ENCODE measurements around the gene ZNF254. TPM values are rescaled to one million over a fixed set of nuclear protein-coding genes. Genes with fewer than 3 reads are reported as not detected.

The ZNF254 gene
- total and polyA plus RNA-seq, 10 of the 15 experiments (the other 5 are each of a cell fraction or from before 2014, with no cell fraction given), result 1.5 to 15.7 (median 8.5) TPM

- TF ChIP-seq, protein P1, sequence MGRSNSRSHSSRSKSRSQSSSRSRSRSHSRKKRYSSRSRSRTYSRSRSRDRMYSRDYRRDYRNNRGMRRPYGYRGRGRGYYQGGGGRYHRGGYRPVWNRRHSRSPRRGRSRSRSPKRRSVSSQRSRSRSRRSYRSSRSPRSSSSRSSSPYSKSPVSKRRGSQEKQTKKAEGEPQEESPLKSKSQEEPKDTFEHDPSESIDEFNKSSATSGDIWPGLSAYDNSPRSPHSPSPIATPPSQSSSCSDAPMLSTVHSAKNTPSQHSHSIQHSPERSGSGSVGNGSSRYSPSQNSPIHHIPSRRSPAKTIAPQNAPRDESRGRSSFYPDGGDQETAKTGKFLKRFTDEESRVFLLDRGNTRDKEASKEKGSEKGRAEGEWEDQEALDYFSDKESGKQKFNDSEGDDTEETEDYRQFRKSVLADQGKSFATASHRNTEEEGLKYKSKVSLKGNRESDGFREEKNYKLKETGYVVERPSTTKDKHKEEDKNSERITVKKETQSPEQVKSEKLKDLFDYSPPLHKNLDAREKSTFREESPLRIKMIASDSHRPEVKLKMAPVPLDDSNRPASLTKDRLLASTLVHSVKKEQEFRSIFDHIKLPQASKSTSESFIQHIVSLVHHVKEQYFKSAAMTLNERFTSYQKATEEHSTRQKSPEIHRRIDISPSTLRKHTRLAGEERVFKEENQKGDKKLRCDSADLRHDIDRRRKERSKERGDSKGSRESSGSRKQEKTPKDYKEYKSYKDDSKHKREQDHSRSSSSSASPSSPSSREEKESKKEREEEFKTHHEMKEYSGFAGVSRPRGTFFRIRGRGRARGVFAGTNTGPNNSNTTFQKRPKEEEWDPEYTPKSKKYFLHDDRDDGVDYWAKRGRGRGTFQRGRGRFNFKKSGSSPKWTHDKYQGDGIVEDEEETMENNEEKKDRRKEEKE (IDR thresholded peaks at IDR 0.05), result no peak
- TF ChIP-seq SPI1 (IDR thresholded peaks at IDR 0.05; ENCODE audit: borderline replicate concordance, insufficient read depth, low read depth, low read length), result no peak
Observed at GRCh38 chr19:24065865-24066604, 21.0 kb upstream of the ZNF254 start (continued).

GRCh38 chr19:24069905-24070657, 16.9 kb upstream of the ZNF254 start:
- intact Hi-C loops (cut with micrococcal nuclease; ENCODE audit: unreplicated experiment) (no loop called here), in situ Hi-C loops (cut with MboI) (no loop called here)
- Histone ChIP-seq H3K4me3 (no peak overlapping the region), H3K27me3 (replicated peaks in 1 of 2; ENCODE audit: control insufficient read depth in 2 of 2, insufficient read depth in 2 of 2, low read length in 1 of 2) (no peaks in the 10 kb centered on the region), H2AFZ (ENCODE audit: control insufficient read depth, low read depth, low read length) (no peak overlapping the region), H3K4me1 (ENCODE audit: control insufficient read depth, insufficient read depth, low read length) (no peaks in the 10 kb centered on the region), H4K20me1 (ENCODE audit: control insufficient read depth, insufficient read depth) (no peaks in the 10 kb centered on the region), H3K79me2 (ENCODE audit: control insufficient read depth, insufficient read depth, low read length) (no peaks in the 10 kb centered on the region), H3K27ac (ENCODE audit: control insufficient read depth, insufficient read depth) (no peak overlapping the region), H3K9ac (ENCODE audit: control insufficient read depth, insufficient read depth, low read length) (no peak overlapping the region), H3K36me3 (ENCODE audit: control insufficient read depth in 2 of 2, insufficient read depth in 2 of 2, low read length in 1 of 2) (peaks cover 0 to 3% of the 10 kb centered on the region in 2 experiments; a peak in 1 of 4 replicates), H3K9me3 (replicated peaks; ENCODE audit: control insufficient read depth, insufficient read depth, low read length) (no peaks in the 10 kb centered on the region; the same call in 2 of the 3 replicates), H3K4me2 (ENCODE audit: control insufficient read depth, insufficient read depth) (no peak overlapping the region)
- RAD21 ChIA-PET (ENCODE audit: unreplicated experiment), result no interaction called here
- CTCF ChIA-PET, result no interaction called here
- SMC1A ChIA-PET (ENCODE audit: uncharacterized antibody, unreplicated experiment), result no interaction called here
- FAIRE-seq (no peak), DNase-seq (ENCODE audit: low read depth, low spot score) (no peak), ATAC-seq (no peak)
- POLR2A ChIA-PET, result no interaction called here
- no TSS peak for BruUV-seq (replicated peaks)
- WGBS (ENCODE audit: insufficient coverage, insufficient replicate concordance, low lambda C conversion rate, missing lambda C conversion rate), result 30% methylated on average over 3 of the region's 3 CpGs
- TF ChIP-seq, protein P2, sequence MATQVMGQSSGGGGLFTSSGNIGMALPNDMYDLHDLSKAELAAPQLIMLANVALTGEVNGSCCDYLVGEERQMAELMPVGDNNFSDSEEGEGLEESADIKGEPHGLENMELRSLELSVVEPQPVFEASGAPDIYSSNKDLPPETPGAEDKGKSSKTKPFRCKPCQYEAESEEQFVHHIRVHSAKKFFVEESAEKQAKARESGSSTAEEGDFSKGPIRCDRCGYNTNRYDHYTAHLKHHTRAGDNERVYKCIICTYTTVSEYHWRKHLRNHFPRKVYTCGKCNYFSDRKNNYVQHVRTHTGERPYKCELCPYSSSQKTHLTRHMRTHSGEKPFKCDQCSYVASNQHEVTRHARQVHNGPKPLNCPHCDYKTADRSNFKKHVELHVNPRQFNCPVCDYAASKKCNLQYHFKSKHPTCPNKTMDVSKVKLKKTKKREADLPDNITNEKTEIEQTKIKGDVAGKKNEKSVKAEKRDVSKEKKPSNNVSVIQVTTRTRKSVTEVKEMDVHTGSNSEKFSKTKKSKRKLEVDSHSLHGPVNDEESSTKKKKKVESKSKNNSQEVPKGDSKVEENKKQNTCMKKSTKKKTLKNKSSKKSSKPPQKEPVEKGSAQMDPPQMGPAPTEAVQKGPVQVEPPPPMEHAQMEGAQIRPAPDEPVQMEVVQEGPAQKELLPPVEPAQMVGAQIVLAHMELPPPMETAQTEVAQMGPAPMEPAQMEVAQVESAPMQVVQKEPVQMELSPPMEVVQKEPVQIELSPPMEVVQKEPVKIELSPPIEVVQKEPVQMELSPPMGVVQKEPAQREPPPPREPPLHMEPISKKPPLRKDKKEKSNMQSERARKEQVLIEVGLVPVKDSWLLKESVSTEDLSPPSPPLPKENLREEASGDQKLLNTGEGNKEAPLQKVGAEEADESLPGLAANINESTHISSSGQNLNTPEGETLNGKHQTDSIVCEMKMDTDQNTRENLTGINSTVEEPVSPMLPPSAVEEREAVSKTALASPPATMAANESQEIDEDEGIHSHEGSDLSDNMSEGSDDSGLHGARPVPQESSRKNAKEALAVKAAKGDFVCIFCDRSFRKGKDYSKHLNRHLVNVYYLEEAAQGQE (IDR thresholded peaks at IDR 0.05; ENCODE audit: low read depth, low read length), result no peak
- TF ChIP-seq NFYA (IDR thresholded peaks at IDR 0.05; ENCODE audit: borderline replicate concordance, low read depth, low read length), result no peak
- peak; percentile 72; the same call in 1 of the 2 replicates for TF ChIP-seq TCF12 (IDR thresholded peaks at IDR 0.05; ENCODE audit: low read depth, low read length)
- TF ChIP-seq CBX5 (IDR thresholded peaks at IDR 0.05; ENCODE audit: low read depth), result no peak
- TF ChIP-seq RBBP5 (conservative IDR thresholded peaks at IDR 0.05), result no peak
- TF ChIP-seq RFX5 (IDR thresholded peaks at IDR 0.05; ENCODE audit: low read depth, low read length), result no peak
- no peak for TF ChIP-seq SMAD5 (IDR thresholded peaks at IDR 0.05; ENCODE audit: low read depth)
- no peak for TF ChIP-seq ZSCAN29 (IDR thresholded peaks at IDR 0.05)
- no peak for TF ChIP-seq ZZZ3 (IDR thresholded peaks at IDR 0.05; ENCODE audit: control insufficient read depth, insufficient read length, low read depth)
- TF ChIP-seq SIX5 (IDR thresholded peaks at IDR 0.05; ENCODE audit: low read depth, low read length, severe bottlenecking), result no peak
- 0 out of 2 replicates have a peak, but pooled peaks have one; percentile 18 for TF ChIP-seq IRF4 (IDR thresholded peaks at IDR 0.05; ENCODE audit: low read depth, low read length)
- TF ChIP-seq CREB1 (IDR thresholded peaks at IDR 0.05; ENCODE audit: low read depth), result no peak
- no peak for TF ChIP-seq RB1 (IDR thresholded peaks at IDR 0.05; ENCODE audit: borderline replicate concordance)
- no peak for TF ChIP-seq MTA3 (IDR thresholded peaks at IDR 0.05; ENCODE audit: borderline replicate concordance, low read length)
